WTC11 (cell line): ENCODE results near the gene PSMB10.

Source experiments
- CREM ChIP-seq: sonication (generic); formaldehyde crosslinking; IDR thresholded peaks from 2 replicates; pipeline ENCODE4 v1.8.1; 2022; ENCODE audit warnings: mild to moderate bottlenecking, missing genetic modification reagents, moderate library complexity
- ESRRA ChIP-seq: sonication (generic); formaldehyde crosslinking; IDR thresholded peaks from 2 replicates; pipeline ENCODE4 v1.8.1; 2022; ENCODE audit warnings: mild to moderate bottlenecking, missing genetic modification reagents, borderline replicate concordance
- JUN ChIP-seq: sonication (generic); formaldehyde crosslinking; IDR thresholded peaks from 2 replicates; pipeline ENCODE4 v1.8.0; 2023; ENCODE audit warnings: mild to moderate bottlenecking, missing genetic modification reagents
- NFE2L1 ChIP-seq: sonication (generic); formaldehyde crosslinking; IDR thresholded peaks from 2 replicates; pipeline ENCODE4 v1.8.1; 2023; ENCODE audit warnings: missing genetic modification reagents
- NR1H2 ChIP-seq: sonication (generic); formaldehyde crosslinking; IDR thresholded peaks from 2 replicates; pipeline ENCODE4 v1.9.0; 2021; ENCODE audit warnings: mild to moderate bottlenecking, moderate library complexity, missing genetic modification reagents
- SP1 ChIP-seq: sonication (generic); formaldehyde crosslinking; conservative IDR thresholded peaks from 2 replicates; pipeline ENCODE4 v1.8.1; 2022; ENCODE audit warnings: missing genetic modification reagents
- TEAD4 ChIP-seq: sonication (generic); formaldehyde crosslinking; IDR thresholded peaks from 2 replicates; pipeline ENCODE4 v1.8.0; 2022; ENCODE audit warnings: mild to moderate bottlenecking, missing genetic modification reagents
- ZNF138 ChIP-seq: sonication (generic); formaldehyde crosslinking; conservative IDR thresholded peaks from 2 replicates; pipeline ENCODE4 v1.8.1; 2022; ENCODE audit warnings: mild to moderate bottlenecking, moderate library complexity, missing genetic modification reagents
- TF ChIP-seq, protein P1 (sequence below): fragments of 200-600 bp; IDR thresholded peaks from 2 replicates; pipeline ENCODE4 v1.8.0; 2022; ENCODE audit warnings: antibody characterized with exemption
- TF ChIP-seq, protein P2 (sequence below): sonication (generic); formaldehyde crosslinking; IDR thresholded peaks from 2 replicates; pipeline ENCODE4 v1.8.1; 2022; ENCODE audit warnings: mild to moderate bottlenecking, missing genetic modification reagents, moderate library complexity, borderline replicate concordance
- TF ChIP-seq, protein P3 (sequence below): sonication (generic); formaldehyde crosslinking; IDR thresholded peaks from 2 replicates; pipeline ENCODE4 v1.8.0; 2022; ENCODE audit warnings: mild to moderate bottlenecking, missing genetic modification reagents
- TF ChIP-seq, protein P4 (sequence below): sonication (generic); formaldehyde crosslinking; IDR thresholded peaks from 2 replicates; pipeline ENCODE4 v1.8.1; 2022; ENCODE audit warnings: low read depth, mild to moderate bottlenecking, moderate library complexity, missing genetic modification reagents, borderline replicate concordance
- TF ChIP-seq, protein P5 (sequence below): sonication (generic); formaldehyde crosslinking; IDR thresholded peaks from 2 replicates; pipeline ENCODE4 v1.8.0; 2022; ENCODE audit warnings: missing genetic modification reagents

DNA sequence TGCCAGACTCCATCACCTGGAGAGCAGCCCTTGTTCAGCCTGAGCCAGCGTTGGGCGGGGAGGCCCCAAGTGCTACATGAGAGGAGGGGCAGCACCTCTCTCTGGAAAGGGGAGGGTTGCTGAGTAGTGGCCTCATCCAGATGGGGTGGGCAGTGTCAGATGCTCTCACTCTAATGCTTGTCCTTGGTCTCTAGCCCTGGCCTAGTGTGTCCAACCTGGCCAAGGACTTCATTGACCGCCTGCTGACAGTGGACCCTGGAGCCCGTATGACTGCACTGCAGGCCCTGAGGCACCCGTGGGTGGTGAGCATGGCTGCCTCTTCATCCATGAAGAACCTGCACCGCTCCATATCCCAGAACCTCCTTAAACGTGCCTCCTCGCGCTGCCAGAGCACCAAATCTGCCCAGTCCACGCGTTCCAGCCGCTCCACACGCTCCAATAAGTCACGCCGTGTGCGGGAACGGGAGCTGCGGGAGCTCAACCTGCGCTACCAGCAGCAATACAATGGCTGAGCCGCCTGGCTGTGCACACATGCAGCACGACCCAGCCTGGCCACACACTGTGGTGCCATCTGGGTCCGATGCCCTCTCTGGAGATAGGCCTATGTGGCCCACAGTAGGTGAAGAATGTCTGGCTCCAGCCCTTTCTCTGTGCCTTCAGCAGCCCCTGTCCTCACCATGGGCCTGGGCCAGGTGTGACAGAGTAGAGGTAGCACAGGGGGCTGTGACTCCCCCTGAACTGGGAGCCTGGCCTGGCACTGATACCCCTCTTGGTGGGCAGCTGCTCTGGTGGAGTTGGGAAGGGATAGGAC is 9.3 kb downstream of the PSMB10 start:
- TF ChIP-seq, protein P1, sequence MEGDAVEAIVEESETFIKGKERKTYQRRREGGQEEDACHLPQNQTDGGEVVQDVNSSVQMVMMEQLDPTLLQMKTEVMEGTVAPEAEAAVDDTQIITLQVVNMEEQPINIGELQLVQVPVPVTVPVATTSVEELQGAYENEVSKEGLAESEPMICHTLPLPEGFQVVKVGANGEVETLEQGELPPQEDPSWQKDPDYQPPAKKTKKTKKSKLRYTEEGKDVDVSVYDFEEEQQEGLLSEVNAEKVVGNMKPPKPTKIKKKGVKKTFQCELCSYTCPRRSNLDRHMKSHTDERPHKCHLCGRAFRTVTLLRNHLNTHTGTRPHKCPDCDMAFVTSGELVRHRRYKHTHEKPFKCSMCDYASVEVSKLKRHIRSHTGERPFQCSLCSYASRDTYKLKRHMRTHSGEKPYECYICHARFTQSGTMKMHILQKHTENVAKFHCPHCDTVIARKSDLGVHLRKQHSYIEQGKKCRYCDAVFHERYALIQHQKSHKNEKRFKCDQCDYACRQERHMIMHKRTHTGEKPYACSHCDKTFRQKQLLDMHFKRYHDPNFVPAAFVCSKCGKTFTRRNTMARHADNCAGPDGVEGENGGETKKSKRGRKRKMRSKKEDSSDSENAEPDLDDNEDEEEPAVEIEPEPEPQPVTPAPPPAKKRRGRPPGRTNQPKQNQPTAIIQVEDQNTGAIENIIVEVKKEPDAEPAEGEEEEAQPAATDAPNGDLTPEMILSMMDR = no peak
- TF ChIP-seq CREM = no peak
- TF ChIP-seq TEAD4 (CRISPR knock-in tag) = no peak
- TF ChIP-seq JUN (CRISPR knock-in tag) = no peak
- TF ChIP-seq SP1 (CRISPR knock-in tag) = no peak
- TF ChIP-seq, protein P2, sequence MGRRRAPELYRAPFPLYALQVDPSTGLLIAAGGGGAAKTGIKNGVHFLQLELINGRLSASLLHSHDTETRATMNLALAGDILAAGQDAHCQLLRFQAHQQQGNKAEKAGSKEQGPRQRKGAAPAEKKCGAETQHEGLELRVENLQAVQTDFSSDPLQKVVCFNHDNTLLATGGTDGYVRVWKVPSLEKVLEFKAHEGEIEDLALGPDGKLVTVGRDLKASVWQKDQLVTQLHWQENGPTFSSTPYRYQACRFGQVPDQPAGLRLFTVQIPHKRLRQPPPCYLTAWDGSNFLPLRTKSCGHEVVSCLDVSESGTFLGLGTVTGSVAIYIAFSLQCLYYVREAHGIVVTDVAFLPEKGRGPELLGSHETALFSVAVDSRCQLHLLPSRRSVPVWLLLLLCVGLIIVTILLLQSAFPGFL (CRISPR knock-in tag) = no peak
- TF ChIP-seq ZNF138 = no peak
- TF ChIP-seq, protein P3, sequence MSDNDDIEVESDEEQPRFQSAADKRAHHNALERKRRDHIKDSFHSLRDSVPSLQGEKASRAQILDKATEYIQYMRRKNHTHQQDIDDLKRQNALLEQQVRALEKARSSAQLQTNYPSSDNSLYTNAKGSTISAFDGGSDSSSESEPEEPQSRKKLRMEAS (CRISPR knock-in tag) = no peak
- no peak for TF ChIP-seq ESRRA (CRISPR knock-in tag)
- TF ChIP-seq, protein P4, sequence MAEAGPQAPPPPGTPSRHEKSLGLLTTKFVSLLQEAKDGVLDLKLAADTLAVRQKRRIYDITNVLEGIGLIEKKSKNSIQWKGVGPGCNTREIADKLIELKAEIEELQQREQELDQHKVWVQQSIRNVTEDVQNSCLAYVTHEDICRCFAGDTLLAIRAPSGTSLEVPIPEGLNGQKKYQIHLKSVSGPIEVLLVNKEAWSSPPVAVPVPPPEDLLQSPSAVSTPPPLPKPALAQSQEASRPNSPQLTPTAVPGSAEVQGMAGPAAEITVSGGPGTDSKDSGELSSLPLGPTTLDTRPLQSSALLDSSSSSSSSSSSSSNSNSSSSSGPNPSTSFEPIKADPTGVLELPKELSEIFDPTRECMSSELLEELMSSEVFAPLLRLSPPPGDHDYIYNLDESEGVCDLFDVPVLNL (CRISPR knock-in tag) = no peak
- TF ChIP-seq NFE2L1 (CRISPR knock-in tag) = no peak
- TF ChIP-seq NR1H2 (CRISPR knock-in tag) = no peak
- TF ChIP-seq, protein P5, sequence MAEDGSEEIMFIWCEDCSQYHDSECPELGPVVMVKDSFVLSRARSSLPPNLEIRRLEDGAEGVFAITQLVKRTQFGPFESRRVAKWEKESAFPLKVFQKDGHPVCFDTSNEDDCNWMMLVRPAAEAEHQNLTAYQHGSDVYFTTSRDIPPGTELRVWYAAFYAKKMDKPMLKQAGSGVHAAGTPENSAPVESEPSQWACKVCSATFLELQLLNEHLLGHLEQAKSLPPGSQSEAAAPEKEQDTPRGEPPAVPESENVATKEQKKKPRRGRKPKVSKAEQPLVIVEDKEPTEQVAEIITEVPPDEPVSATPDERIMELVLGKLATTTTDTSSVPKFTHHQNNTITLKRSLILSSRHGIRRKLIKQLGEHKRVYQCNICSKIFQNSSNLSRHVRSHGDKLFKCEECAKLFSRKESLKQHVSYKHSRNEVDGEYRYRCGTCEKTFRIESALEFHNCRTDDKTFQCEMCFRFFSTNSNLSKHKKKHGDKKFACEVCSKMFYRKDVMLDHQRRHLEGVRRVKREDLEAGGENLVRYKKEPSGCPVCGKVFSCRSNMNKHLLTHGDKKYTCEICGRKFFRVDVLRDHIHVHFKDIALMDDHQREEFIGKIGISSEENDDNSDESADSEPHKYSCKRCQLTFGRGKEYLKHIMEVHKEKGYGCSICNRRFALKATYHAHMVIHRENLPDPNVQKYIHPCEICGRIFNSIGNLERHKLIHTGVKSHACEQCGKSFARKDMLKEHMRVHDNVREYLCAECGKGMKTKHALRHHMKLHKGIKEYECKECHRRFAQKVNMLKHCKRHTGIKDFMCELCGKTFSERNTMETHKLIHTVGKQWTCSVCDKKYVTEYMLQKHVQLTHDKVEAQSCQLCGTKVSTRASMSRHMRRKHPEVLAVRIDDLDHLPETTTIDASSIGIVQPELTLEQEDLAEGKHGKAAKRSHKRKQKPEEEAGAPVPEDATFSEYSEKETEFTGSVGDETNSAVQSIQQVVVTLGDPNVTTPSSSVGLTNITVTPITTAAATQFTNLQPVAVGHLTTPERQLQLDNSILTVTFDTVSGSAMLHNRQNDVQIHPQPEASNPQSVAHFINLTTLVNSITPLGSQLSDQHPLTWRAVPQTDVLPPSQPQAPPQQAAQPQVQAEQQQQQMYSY (CRISPR knock-in tag) = no peak
